Subcutaneous abdominal adipose tissue (tissue), 5 donors: Measurements from ENCODE around the gene RFTN1.
A peak's percentile ranks its signal among the peaks of the same experiment; 100 is the strongest.

Source experiments
- H3K27ac ChIP-seq: one replicate; pipeline ENCODE4 v1.7.0; 2013; ENCODE audit warnings: low read depth, mild to moderate bottlenecking, inconsistent platforms, low read length, moderate library complexity
- H3K27me3 ChIP-seq, 5 donors: one replicate each; pipeline ENCODE4 v1.7.0; 2013; ENCODE audit warnings: low read length in 5 of 5, inconsistent platforms in 1 of 5; ENCODE audit not compliant: control insufficient read depth in 5 of 5, insufficient read depth in 4 of 5
- H3K36me3 ChIP-seq, 5 donors: one replicate each; pipeline ENCODE4 v1.7.0; 2013; ENCODE audit warnings: low read length in 5 of 5; ENCODE audit not compliant: control insufficient read depth in 5 of 5, insufficient read depth in 5 of 5
- H3K4me1 ChIP-seq, 5 donors: one replicate each; pipeline ENCODE4 v1.7.0; 2013; ENCODE audit warnings: low read length in 5 of 5, mild to moderate bottlenecking in 3 of 5, moderate library complexity in 1 of 5; ENCODE audit not compliant: control insufficient read depth in 5 of 5, insufficient read depth in 5 of 5
- H3K4me3 ChIP-seq, 5 donors: one replicate each; pipeline ENCODE4 v1.7.0; 2013; ENCODE audit warnings: low read length in 5 of 5, low read depth in 1 of 5
- H3K9ac ChIP-seq, 5 donors: one replicate each; pipeline ENCODE4 v1.7.0; 2013; ENCODE audit warnings: low read length in 5 of 5, mild to moderate bottlenecking in 4 of 5, moderate library complexity in 3 of 5
- H3K9me3 ChIP-seq, 5 donors: one replicate each; pipeline ENCODE4 v1.7.0; 2013; ENCODE audit warnings: low read length in 5 of 5; ENCODE audit not compliant: control insufficient read depth in 5 of 5
- donor health status: healthy.
- donor health status: healthy.
- donor health status: healthy.
- donor health status: healthy.
- donor health status: healthy.

RFTN1 gene

GRCh38 chr3:16546186-16547010 lies 32.9 kb upstream of the RFTN1 start:
- no peaks in the 10 kb centered on the region for H3K36me3 ChIP-seq
- H3K27ac ChIP-seq, result no peak overlapping the region
- H3K4me1 ChIP-seq, result peaks cover 3 to 34% (median 10%) of the 10 kb centered on the region in 5 donors
- peaks cover 0 to 3% (median 0%) of the 10 kb centered on the region in 5 donors for H3K9me3 ChIP-seq
- no peak overlapping the region for H3K4me3 ChIP-seq
- no peaks in the 10 kb centered on the region for H3K27me3 ChIP-seq
- no peak overlapping the region for H3K9ac ChIP-seq

GRCh38 chr3:16545413-16546185 lies 32.1 kb upstream of the RFTN1 start:
- Histone ChIP-seq H3K36me3 (no peaks in the 10 kb centered on the region), H3K4me3 (no peak overlapping the region), H3K9me3 (peaks cover 0 to 3% (median 0%) of the 10 kb centered on the region in 5 donors), H3K9ac (no peak overlapping the region), H3K27me3 (no peaks in the 10 kb centered on the region), H3K27ac (peak overlapping the region; percentile 11), H3K4me1 (peaks cover 0 to 30% (median 5%) of the 10 kb centered on the region in 5 donors)

GRCh38 chr3:16543242-16543864 lies 29.9 kb upstream of the RFTN1 start:
- peaks cover 0 to 29% (median 3%) of the 10 kb centered on the region in 5 donors for H3K4me1 ChIP-seq
- H3K27ac ChIP-seq, result no peak overlapping the region
- H3K9me3 ChIP-seq, result peaks cover 0 to 3% (median 0%) of the 10 kb centered on the region in 5 donors
- no peak overlapping the region for H3K9ac ChIP-seq
- no peaks in the 10 kb centered on the region for H3K36me3 ChIP-seq
- no peaks in the 10 kb centered on the region for H3K27me3 ChIP-seq
- no peak overlapping the region for H3K4me3 ChIP-seq

- Histone ChIP-seq H3K9ac (no peak overlapping the region), H3K9me3 (no peaks in the 10 kb centered on the region)
Observed at GRCh38 chr3:16538507-16538906, 25.0 kb upstream of the RFTN1 start.

GRCh38 chr3:16536996-16537395 lies 23.5 kb upstream of the RFTN1 start:
- Histone ChIP-seq H3K27ac (no peak overlapping the region), H3K36me3 (no peaks in the 10 kb centered on the region), H3K27me3 (no peaks in the 10 kb centered on the region), H3K9me3 (no peaks in the 10 kb centered on the region), H3K4me1 (peaks cover 0 to 8% (median 4%) of the 10 kb centered on the region in 5 donors), H3K4me3 (no peak overlapping the region), H3K9ac (no peak overlapping the region)

More at GRCh38 chr3:16538507-16538906, 25.0 kb upstream of the RFTN1 start:
- Histone ChIP-seq H3K4me3 (no peak overlapping the region), H3K27ac (no peak overlapping the region), H3K36me3 (no peaks in the 10 kb centered on the region), H3K27me3 (no peaks in the 10 kb centered on the region), H3K4me1 (peaks cover 0 to 10% (median 3%) of the 10 kb centered on the region in 5 donors)

- Histone ChIP-seq H3K4me1 (peaks cover 0 to 8% (median 4%) of the 10 kb centered on the region in 5 donors), H3K27ac (no peak overlapping the region), H3K27me3 (no peaks in the 10 kb centered on the region), H3K36me3 (no peaks in the 10 kb centered on the region), H3K9ac (no peak overlapping the region), H3K4me3 (no peak overlapping the region), H3K9me3 (no peaks in the 10 kb centered on the region)
Observed at GRCh38 chr3:16536344-16536663, 22.8 kb upstream of the RFTN1 start.

- Histone ChIP-seq H3K4me1 (peaks cover 0 to 6% (median 1%) of the 10 kb centered on the region in 5 donors), H3K36me3 (no peaks in the 10 kb centered on the region), H3K27ac (no peak overlapping the region), H3K4me3 (no peak overlapping the region), H3K9ac (no peak overlapping the region), H3K9me3 (no peaks in the 10 kb centered on the region), H3K27me3 (no peaks in the 10 kb centered on the region)
Observed at GRCh38 chr3:16534640-16535262, 21.3 kb upstream of the RFTN1 start.

- Histone ChIP-seq H3K9ac (no peak overlapping the region), H3K9me3 (no peaks in the 10 kb centered on the region), H3K36me3 (no peaks in the 10 kb centered on the region), H3K4me1 (peaks cover 0 to 12% (median 0%) of the 10 kb centered on the region in 5 donors), H3K27ac (no peak overlapping the region), H3K27me3 (no peaks in the 10 kb centered on the region), H3K4me3 (no peak overlapping the region)
Observed at GRCh38 chr3:16533928-16534574, 20.6 kb upstream of the RFTN1 start.

- H3K4me1 ChIP-seq, result peaks cover 0 to 23% (median 5%) of the 10 kb centered on the region in 5 donors
Observed at GRCh38 chr3:16529264-16529663, 15.8 kb upstream of the RFTN1 start.

More at GRCh38 chr3:16529264-16529663, 15.8 kb upstream of the RFTN1 start:
- H3K9me3 ChIP-seq, result peaks cover 0 to 4% (median 2%) of the 10 kb centered on the region in 5 donors
- no peak overlapping the region for H3K9ac ChIP-seq
- peak overlapping the region; percentile 13 for H3K27ac ChIP-seq
- no peaks in the 10 kb centered on the region for H3K36me3 ChIP-seq
- H3K4me3 ChIP-seq, result no peak overlapping the region
- no peaks in the 10 kb centered on the region for H3K27me3 ChIP-seq
